ENCODE measurements around the gene MGP.

MGP gene

DNA sequence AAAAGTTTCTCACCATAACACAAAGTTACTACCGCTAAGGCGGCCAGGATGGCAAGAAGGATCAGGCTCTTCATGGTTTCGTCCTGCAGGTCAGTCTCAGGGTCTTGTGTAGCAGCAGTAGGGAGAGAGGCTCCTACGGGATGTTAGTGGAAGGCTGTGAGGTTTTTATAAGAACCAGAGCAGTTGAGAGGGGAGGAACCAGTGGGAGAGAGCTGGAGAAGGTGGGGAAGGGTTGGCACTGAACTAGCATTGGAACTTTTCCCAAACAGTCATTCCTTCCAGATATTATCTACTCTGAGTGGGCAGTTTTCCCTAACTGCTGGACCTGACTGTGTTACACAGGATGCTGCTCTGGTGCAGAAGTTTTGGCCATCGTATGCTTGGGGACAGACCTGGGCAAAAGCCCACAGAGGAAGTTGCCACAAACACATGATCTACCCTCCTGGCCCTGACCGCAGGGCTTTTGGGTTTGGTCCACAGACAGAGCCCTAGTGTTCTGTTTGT, at the start of gene MGP:
Gene MGP, minus strand, starts transcription at position 137 of the 504 bp plus-strand sequence. Its CDS starts 63 bp downstream, at position 74.
- DNase-seq = no peak

GRCh38 chr12:14935031-14935430, 49.4 kb upstream of the MGP start:
- DNase-seq = no peak

- no peak for DNase-seq
These were observed 48.9 kb upstream of the MGP start for GRCh38 chr12:14934511-14934910.

GRCh38 chr12:14931791-14932560, 46.3 kb upstream of the MGP start:
- DNase-seq = no peak

DNA sequence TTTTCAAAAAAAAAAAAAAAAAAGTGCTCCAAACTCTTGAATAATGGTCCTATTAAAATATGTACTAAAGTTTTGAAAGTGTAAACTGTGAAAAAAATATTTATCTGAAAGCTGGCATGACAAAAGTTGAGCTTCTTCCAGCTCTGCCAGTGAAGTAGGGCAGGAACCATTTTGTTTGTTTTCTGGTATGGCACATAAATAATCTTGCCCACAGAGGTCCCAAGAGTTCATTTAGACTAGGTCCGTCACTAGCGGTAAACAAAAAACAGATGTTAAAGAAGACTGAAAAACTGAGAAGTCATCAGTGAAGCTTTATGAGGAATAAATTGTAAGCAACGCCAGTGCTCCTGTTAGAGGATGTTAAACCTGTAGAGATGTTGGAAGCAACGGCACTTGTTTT, 45.7 kb upstream of the MGP start:
- DNase-seq = no peak

- DNase-seq = no peak
These were observed 44.6 kb upstream of the MGP start for GRCh38 chr12:14930299-14930698.

GRCh38 chr12:14928931-14929330, 43.3 kb upstream of the MGP start:
- DNase-seq = no peak

GRCh38 chr12:14927267-14927666, 41.6 kb upstream of the MGP start:
- no peak for DNase-seq

DNA sequence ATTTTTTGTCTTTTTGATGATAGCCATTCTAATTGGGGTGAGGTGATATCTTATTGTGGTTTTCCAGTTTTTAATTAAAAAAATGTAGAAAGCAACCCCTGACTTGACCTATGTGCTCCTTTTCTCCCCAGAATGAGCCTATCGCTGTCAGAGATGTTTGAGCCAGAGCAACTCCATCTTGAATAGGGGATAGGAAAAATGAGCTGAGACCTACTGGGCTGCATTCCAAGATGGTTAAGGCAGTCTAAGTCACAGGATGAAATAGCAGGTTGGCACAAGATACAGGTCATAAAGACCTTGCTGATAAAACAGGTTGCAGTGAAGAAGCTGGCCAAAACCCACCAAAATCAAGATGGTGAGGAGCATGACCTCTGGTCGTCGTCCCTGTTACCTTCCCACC, 38.9 kb upstream of the MGP start:
- DNase-seq = no peak

DNA sequence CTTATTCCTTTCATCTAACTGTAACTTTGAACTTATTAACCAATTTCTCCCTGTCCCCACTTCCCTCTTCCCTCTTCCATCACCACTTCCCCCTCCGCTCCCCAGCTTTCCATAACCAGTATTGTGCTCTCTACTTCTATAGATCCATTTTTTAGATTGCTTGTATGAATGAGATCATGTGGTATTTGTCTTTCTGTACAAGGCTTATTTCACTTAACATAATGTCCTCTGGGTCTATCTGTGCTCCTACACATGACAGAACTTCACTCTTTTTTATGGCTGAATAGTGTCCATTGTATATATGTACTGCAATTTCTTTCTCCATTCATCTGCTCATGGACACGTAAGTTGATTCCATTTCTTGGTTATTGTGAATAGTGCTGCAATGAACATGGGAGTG, 38.3 kb upstream of the MGP start:
- no peak for DNase-seq

DNA sequence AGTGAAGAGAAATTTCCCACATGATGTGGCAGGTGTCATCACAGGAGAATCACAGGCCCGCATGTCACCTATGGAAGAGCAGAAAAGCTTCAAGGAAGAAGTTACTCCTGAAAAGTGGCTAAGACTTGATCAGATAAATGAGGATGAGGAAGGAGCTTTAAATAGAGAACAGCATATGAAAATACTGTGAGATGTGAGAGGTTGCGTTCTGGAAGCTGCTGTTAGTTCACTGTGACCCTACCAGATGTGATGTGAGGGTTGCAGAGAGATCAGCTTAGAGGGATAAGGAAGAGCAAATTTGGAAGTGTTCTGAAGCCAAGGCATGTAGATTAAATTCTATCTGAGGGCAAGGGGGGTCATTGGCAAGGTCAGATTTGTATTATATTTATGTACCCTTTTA, 35.6 kb upstream of the MGP start:
- DNase-seq = no peak

- no peak for DNase-seq
These were observed 34.9 kb upstream of the MGP start for GRCh38 chr12:14920475-14921126.

GRCh38 chr12:14919455-14919854, 33.8 kb upstream of the MGP start:
- no peak for DNase-seq

- no peak for DNase-seq
These were observed 30.1 kb upstream of the MGP start for GRCh38 chr12:14915736-14916135.

GRCh38 chr12:14913381-14913781, 27.7 kb upstream of the MGP start:
- DNase-seq = no peak

DNA sequence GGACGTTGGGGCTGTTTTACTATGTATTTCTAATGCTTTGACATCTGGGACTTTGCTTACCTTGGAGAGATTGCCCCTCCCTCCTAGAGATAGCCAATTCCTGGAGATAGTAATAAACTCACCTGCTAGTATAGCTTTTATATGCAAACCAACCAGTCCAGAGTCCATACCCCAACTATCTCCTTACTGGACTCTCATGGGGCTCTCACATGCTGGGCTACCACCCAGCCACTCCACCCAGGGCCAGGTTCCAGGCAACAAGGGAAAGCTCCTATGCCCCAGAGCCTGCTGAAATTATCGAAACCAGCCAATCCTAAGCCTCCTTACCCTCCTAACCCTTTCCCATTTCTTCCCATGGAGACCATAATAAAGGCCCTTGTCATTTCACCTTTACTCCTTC, 25.5 kb upstream of the MGP start:
- DNase-seq = no peak

- DNase-seq = no peak
These were observed 24.6 kb upstream of the MGP start for GRCh38 chr12:14910090-14910915.

GRCh38 chr12:14907953-14908352, 22.3 kb upstream of the MGP start:
- DNase-seq = no peak

- DNase-seq = no peak
These were observed 20.5 kb upstream of the MGP start for GRCh38 chr12:14906114-14906513.

DNA sequence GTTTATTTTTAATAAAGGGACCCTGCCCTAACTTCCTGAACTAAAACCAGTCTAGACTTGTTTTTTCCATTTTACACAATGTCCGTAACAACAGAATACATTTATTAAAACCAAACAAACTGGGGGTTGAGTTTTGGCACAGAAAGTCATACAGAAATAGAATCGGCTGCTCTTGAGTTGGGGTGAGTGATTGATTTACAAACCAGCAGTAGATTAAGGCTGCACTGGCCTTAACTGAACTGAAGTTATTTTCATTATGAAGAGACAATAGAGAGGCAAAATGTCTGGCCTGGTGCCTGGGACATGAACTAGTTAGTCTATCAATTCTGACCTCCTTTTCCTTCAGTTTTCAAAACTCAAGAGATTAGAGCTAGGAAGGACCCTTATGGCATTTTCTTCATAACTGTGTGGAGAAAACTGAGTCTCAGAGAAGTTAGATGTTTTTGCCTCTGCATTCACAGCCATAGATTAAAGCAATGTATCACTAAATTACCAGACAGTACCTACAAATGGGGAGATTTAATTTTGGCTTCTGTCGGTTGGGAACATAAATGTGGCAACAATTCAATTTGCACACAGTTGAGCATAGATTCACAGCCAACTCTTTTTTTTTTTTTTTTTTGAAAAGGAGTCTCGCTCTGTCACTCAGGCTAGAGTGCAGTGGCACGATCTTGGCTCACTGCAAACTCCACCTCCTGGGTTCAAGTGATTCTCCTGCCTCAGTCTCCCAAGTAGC, 19.8 kb upstream of the MGP start:
- no peak for DNase-seq

- no peak for DNase-seq
These were observed 19.2 kb upstream of the MGP start for GRCh38 chr12:14904854-14905253.

- DNase-seq = no peak
These were observed 17.9 kb upstream of the MGP start for GRCh38 chr12:14903386-14904098.

Measured in GDM1 (cell line).